IMR-90 (cell line): ENCODE measurements around the gene FBLN1. TPM values are rescaled to one million over a fixed set of nuclear protein-coding genes. Genes with fewer than 3 reads are reported as not detected.

Experiments used
- ATAC-seq: fragments of 200-7000 bp; cut with Tn5 transposase; 2 replicates; pipeline ENCODE4 v1.9.1; 2020; ENCODE audit warnings: low read depth, mild to moderate bottlenecking, moderate library complexity
- BruUV-seq: library from RNA; stranded (reverse); fragments of 400-500 nt; replicated peaks from 2 replicates; lab custom pipeline; 2021; lab: Mats Ljungman, UMichigan
- CTCF ChIA-PET: fragments of 300-600 bp; formaldehyde crosslinking; extraction: SDS; loops from one replicate; lab custom pipeline; 2021; ENCODE audit warnings: antibody characterized with exemption; lab: Yijun Ruan, JAX
- POLR2A ChIA-PET: fragments of 300-600 bp; sonication (Branson Sonifier 250); formaldehyde crosslinking; loops from one replicate; lab custom pipeline; 2022; ENCODE audit warnings: antibody characterized with exemption; ENCODE audit not compliant: unreplicated experiment; lab: Charles Lee
- DNase-seq: peaks from one replicate; pipeline ENCODE4 v3.0.0; 2013
- H2AFZ ChIP-seq: replicated peaks from 2 replicates; pipeline ENCODE3; 2013; ENCODE audit warnings: low read length, mild to moderate bottlenecking; ENCODE audit not compliant: poor library complexity
- H2AK5ac ChIP-seq: 2 replicates; pipeline ENCODE4 v1.6.1; 2013; ENCODE audit warnings: low read depth, low read length, inconsistent platforms
- H2AK9ac ChIP-seq: replicated peaks from 2 replicates; pipeline ENCODE3; 2013; ENCODE audit warnings: mild to moderate bottlenecking, low read depth, low read length, moderate library complexity; ENCODE audit not compliant: poor library complexity
- H2BK120ac ChIP-seq: 2 replicates; pipeline ENCODE4 v1.6.1; 2013; ENCODE audit warnings: low read depth, low read length, inconsistent platforms
- H2BK15ac ChIP-seq: 3 replicates; pipeline ENCODE4 v1.6.1; 2013; ENCODE audit warnings: low read depth, low read length, inconsistent platforms
- H2BK20ac ChIP-seq: 2 replicates; pipeline ENCODE4 v1.6.1; 2013; ENCODE audit warnings: low read depth, mild to moderate bottlenecking, inconsistent platforms, low read length, moderate library complexity
- H2BK5ac ChIP-seq: 2 replicates; pipeline ENCODE4 v1.6.1; 2013; ENCODE audit warnings: mild to moderate bottlenecking, low read depth, low read length, inconsistent platforms; ENCODE audit not compliant: poor library complexity, severe bottlenecking
- H3K14ac ChIP-seq: replicated peaks from 2 replicates; pipeline ENCODE4 v1.6.1; 2013; ENCODE audit warnings: low read depth, low read length, inconsistent platforms
- H3K18ac ChIP-seq: 2 replicates; pipeline ENCODE4 v1.6.1; 2013; ENCODE audit warnings: low read depth, low read length, control low read depth
- H3K23ac ChIP-seq: 2 replicates; pipeline ENCODE4 v1.6.1; 2013; ENCODE audit warnings: low read depth, low read length, inconsistent platforms
- H3K27ac ChIP-seq: 2 replicates; pipeline ENCODE4 v1.5.1; 2013; ENCODE audit warnings: mild to moderate bottlenecking, control low read depth, low read length; ENCODE audit not compliant: insufficient read depth
- H3K27me3 ChIP-seq: 2 replicates; pipeline ENCODE4 v1.6.1; 2013; ENCODE audit warnings: low read length; ENCODE audit not compliant: control insufficient read depth, insufficient read depth
- H3K36me3 ChIP-seq: 2 replicates; pipeline ENCODE4 v1.6.1; 2013; ENCODE audit warnings: low read length, mixed read lengths; ENCODE audit not compliant: control insufficient read depth, insufficient read depth
- H3K4ac ChIP-seq: 2 replicates; pipeline ENCODE4 v1.6.1; 2013; ENCODE audit warnings: low read depth, low read length, inconsistent platforms
- H3K4me1 ChIP-seq: 2 replicates; pipeline ENCODE4 v1.6.1; 2013; ENCODE audit warnings: low read length, mixed read lengths; ENCODE audit not compliant: control insufficient read depth, insufficient read depth
- H3K4me2 ChIP-seq: 2 replicates; pipeline ENCODE4 v1.6.1; 2013; ENCODE audit warnings: low read depth, mild to moderate bottlenecking, control low read depth, low read length, moderate library complexity
- H3K4me3 ChIP-seq: 2 replicates; pipeline ENCODE4 v1.5.1; 2013; ENCODE audit warnings: low read depth, mild to moderate bottlenecking, control low read depth, low read length, moderate library complexity; ENCODE audit not compliant: insufficient read depth
- H3K56ac ChIP-seq: 2 replicates; pipeline ENCODE4 v1.6.1; 2013; ENCODE audit warnings: low read length, inconsistent platforms; ENCODE audit not compliant: insufficient read depth; ENCODE audit errors: extremely low read depth
- H3K79me1 ChIP-seq, 2 experiments: 2 replicates each; pipeline ENCODE4 v1.6.1; 2013; ENCODE audit warnings: low read length in 2 of 2, inconsistent platforms in 1 of 2, low read depth in 1 of 2
- H3K9ac ChIP-seq: 2 replicates; pipeline ENCODE4 v1.6.1; 2013; ENCODE audit warnings: low read depth, low read length, control low read depth
- H3K9me1 ChIP-seq: 2 replicates; pipeline ENCODE4 v1.6.1; 2013; ENCODE audit warnings: low read length, inconsistent platforms; ENCODE audit not compliant: insufficient read depth
- H3K9me3 ChIP-seq: 2 replicates; pipeline ENCODE4 v1.6.1; 2013; ENCODE audit warnings: low read length; ENCODE audit not compliant: control insufficient read depth, insufficient read depth
- H4K20me1 ChIP-seq: 2 replicates; pipeline ENCODE4 v1.6.1; 2013; ENCODE audit warnings: low read length, inconsistent platforms; ENCODE audit not compliant: insufficient read depth
- H4K5ac ChIP-seq: 2 replicates; pipeline ENCODE4 v1.6.1; 2013; ENCODE audit warnings: mild to moderate bottlenecking, low read depth, low read length, control low read depth
- H4K8ac ChIP-seq, 2 experiments: 2 replicates each; pipeline ENCODE4 v1.6.1; 2013; ENCODE audit warnings: low read depth in 2 of 2, low read length in 2 of 2, control low read depth in 1 of 2, inconsistent platforms in 1 of 2
- H4K91ac ChIP-seq: 2 replicates; pipeline ENCODE4 v1.6.1; 2013; ENCODE audit warnings: low read depth, low read length, inconsistent platforms; ENCODE audit not compliant: insufficient read depth
- BHLHE40 ChIP-seq: fragments of 150-350 bp; IDR thresholded peaks from 2 replicates; pipeline ENCODE4 v1.6.1; 2016; ENCODE audit warnings: mild to moderate bottlenecking, low read depth, low read length
- CHD1 ChIP-seq: IDR thresholded peaks from 2 replicates; pipeline ENCODE4 v1.6.1; 2012; ENCODE audit warnings: low read depth, low read length, improper control_type of control experiment
- FOS ChIP-seq: fragments of 150-350 bp; IDR thresholded peaks from 2 replicates; pipeline ENCODE4 v1.6.1; 2016; ENCODE audit warnings: low read depth, low read length
- MAFK ChIP-seq: IDR thresholded peaks from 2 replicates; pipeline ENCODE4 v1.6.1; 2012; ENCODE audit warnings: low read depth, low read length, improper control_type of control experiment
- POLR2A ChIP-seq: IDR thresholded peaks from 2 replicates; pipeline ENCODE4 v1.6.1; 2012; ENCODE audit warnings: mild to moderate bottlenecking, low read depth, low read length
- RAD21 ChIP-seq: IDR thresholded peaks from 2 replicates; pipeline ENCODE4 v1.6.1; 2012; ENCODE audit warnings: low read length, improper control_type of control experiment
- RFX5 ChIP-seq: IDR thresholded peaks from 2 replicates; pipeline ENCODE4 v1.8.0; 2012; ENCODE audit warnings: low read depth, mild to moderate bottlenecking, low read length, moderate library complexity
- WGBS, 2 experiments: methylation state at CpG; one replicate each; pipeline versions ENCODE4 v1.1.5 to v1.1.7; 2013; ENCODE audit warnings: missing lambda C conversion rate in 2 of 2; ENCODE audit not compliant: insufficient read length in 1 of 2; ENCODE audit errors: extremely low coverage in 2 of 2; 5-methylcytosine and 5-hydroxymethylcytosine counted together
- dilution Hi-C: fragments of 300-500 bp; cut with HindIII; formaldehyde crosslinking; loops from one replicate; pipeline ENCODE4 v1.14.3; 2018; ENCODE audit warnings: low sequenced_read_pairs; ENCODE audit not compliant: unreplicated experiment
- in situ Hi-C: fragments of 300-500 bp; cut with MboI; formaldehyde crosslinking; loops from 3 replicates; pipeline ENCODE4 v1.14.3; 2019; ENCODE audit warnings: low sequenced_read_pairs, inconsistent platforms, mixed read lengths
- intact Hi-C: fragments of 100-400 bp; cut with micrococcal nuclease; formaldehyde crosslinking; loops from 2 replicates; pipeline ENCODE4 v1.10.0; 2022
- polyA plus RNA-seq, 3 experiments: library from polyadenylated mRNA; depleted of rRNA; stranded (reverse); fragments of >200 nt; gene quantifications; 2 replicates each; pipeline ENCODE4 v1.2.3, GENCODE V29; 2012; ENCODE audit warnings: low replicate concordance in 1 of 3
- total RNA-seq: library from RNA; depleted of rRNA; stranded (reverse); fragments of >200 nt; gene quantifications from 2 replicates; pipeline ENCODE4 v1.2.3, GENCODE V29; 2012
- TF ChIP-seq, protein P1 (sequence below): fragments of 150-350 bp; IDR thresholded peaks from 2 replicates; pipeline ENCODE4 v1.6.1; 2016; ENCODE audit warnings: low read depth, mild to moderate bottlenecking, low read length, moderate library complexity, borderline replicate concordance
- TF ChIP-seq, protein P2 (sequence below): fragments of 150-350 bp; IDR thresholded peaks from 2 replicates; pipeline ENCODE4 v1.6.1; 2017; ENCODE audit warnings: mild to moderate bottlenecking, antibody characterized with exemption, low read length, low read depth

Gene FBLN1
- total and polyA plus RNA-seq, 2 of the 4 experiments (the other 2 are of a cell fraction), result 11.3 to 87.9 TPM

DNA sequence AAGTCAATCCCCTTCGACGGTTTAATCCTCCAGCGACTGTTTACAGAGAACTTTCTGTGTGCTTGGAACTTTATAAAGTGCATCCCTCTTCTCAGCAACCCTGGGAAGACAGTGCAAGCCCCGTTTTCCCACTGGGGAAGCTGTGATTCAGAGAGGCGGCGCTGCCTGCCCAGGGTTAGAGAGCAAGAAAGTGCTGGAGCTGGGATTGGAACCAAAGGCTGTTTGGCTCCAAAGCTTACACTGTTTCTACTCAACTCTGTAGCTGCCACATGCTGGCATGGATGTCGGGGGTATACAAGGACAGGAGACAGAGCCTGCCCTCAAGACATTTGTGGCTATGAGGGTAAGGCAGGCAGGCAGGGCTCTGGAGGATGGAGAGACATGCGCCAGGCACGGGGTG lies 13.0 kb downstream of the FBLN1 start:
- Histone ChIP-seq H3K27me3 (no peaks in the 10 kb centered on the region), H4K91ac (no peak overlapping the region), H3K79me1 (peaks cover 14 to 82% of the 10 kb centered on the region in 2 experiments), H3K56ac (no peak overlapping the region), H3K23ac (no peak overlapping the region), H3K18ac (peak overlapping the region; percentile 18; the same call in 1 of the 2 replicates), H2AK9ac (no peak overlapping the region), H4K5ac (no peak overlapping the region), H3K14ac (0 out of 2 replicates have a peak overlapping the region, but pooled peaks have one; percentile 8), H4K20me1 (peaks cover 59% of the 10 kb centered on the region), H4K8ac (peak overlapping the region in 1 of 2 experiments; percentile 9; a peak in 1 of 4 replicates), H3K4ac (peak overlapping the region; percentile 46), H3K9ac (no peak overlapping the region), H2AFZ (peak overlapping the region; percentile 18), H2AK5ac (peak overlapping the region; percentile 18), H3K9me1 (peaks cover 29% of the 10 kb centered on the region), H2BK15ac (no peak overlapping the region; the same call in 2 of the 3 replicates), H3K9me3 (no peaks in the 10 kb centered on the region), H2BK120ac (peak overlapping the region; percentile 19; the same call in 1 of the 2 replicates), H2BK20ac (no peak overlapping the region), H3K36me3 (peaks cover 53% of the 10 kb centered on the region; the same call in 1 of the 2 replicates), H2BK5ac (no peak overlapping the region), H3K27ac (no peak overlapping the region), H3K4me2 (no peak overlapping the region), H3K4me3 (no peak overlapping the region), H3K4me1 (peaks cover 35% of the 10 kb centered on the region)
- in situ Hi-C loops, result no loop called here
- ATAC-seq (no peak), DNase-seq (no peak)
- TF ChIP-seq CHD1, result no peak
- TF ChIP-seq POLR2A, result no peak
- TF ChIP-seq RAD21, result no peak
- TF ChIP-seq FOS, result no peak
- TF ChIP-seq RFX5, result no peak
- no peak for TF ChIP-seq BHLHE40
- TF ChIP-seq, protein P1, sequence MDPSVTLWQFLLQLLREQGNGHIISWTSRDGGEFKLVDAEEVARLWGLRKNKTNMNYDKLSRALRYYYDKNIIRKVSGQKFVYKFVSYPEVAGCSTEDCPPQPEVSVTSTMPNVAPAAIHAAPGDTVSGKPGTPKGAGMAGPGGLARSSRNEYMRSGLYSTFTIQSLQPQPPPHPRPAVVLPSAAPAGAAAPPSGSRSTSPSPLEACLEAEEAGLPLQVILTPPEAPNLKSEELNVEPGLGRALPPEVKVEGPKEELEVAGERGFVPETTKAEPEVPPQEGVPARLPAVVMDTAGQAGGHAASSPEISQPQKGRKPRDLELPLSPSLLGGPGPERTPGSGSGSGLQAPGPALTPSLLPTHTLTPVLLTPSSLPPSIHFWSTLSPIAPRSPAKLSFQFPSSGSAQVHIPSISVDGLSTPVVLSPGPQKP, result no peak
- TF ChIP-seq, protein P2, sequence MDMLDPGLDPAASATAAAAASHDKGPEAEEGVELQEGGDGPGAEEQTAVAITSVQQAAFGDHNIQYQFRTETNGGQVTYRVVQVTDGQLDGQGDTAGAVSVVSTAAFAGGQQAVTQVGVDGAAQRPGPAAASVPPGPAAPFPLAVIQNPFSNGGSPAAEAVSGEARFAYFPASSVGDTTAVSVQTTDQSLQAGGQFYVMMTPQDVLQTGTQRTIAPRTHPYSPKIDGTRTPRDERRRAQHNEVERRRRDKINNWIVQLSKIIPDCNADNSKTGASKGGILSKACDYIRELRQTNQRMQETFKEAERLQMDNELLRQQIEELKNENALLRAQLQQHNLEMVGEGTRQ, result no peak
- TF ChIP-seq MAFK, result no peak
- BruUV-seq, result no TSS peak
- ChIA-PET POLR2A (no interaction called here), CTCF (no interaction called here)
- dilution Hi-C loops, result no loop called here
- WGBS, 2 experiments, result 100% methylated on average over 2 of the region's 9 CpGs; no CpG with 5 or more reads in 1 of the 2 experiments
- intact Hi-C loops, result no loop called here
